ENCODE measurements around the gene ALG8. TPM values are rescaled to one million over a fixed set of nuclear protein-coding genes. Genes with fewer than 3 reads are reported as not detected.

Gene ALG8
- total RNA-seq, 2 donors from 2014 or later = 25.4 to 30.3 TPM

DNA sequence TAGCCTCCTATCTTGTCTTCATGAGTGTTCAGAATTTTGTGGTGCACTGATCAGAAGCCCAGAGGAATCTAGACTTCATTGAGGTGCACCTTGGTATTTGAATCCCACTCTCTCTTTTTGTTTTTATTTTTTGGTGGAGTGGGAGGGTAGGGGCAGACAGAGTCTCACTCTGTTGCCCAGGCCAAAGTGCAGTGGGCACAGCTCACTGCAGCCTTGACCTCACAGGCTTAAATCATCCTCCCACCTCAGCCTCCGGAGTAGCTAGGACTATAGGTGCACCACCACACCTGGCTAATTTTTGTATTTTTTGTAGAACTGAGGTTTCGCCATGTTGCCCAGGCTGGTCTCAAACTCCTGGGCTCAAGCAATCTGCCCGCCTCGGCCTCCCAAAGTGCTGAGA is 10.9 kb upstream of the ALG8 start:
- WGBS, 2 donors = 87 to 95% methylated on average over 4 of the region's 4 CpGs
- no peak for TF ChIP-seq POLR2A (IDR thresholded peaks at IDR 0.05)
- TF ChIP-seq, protein P1, sequence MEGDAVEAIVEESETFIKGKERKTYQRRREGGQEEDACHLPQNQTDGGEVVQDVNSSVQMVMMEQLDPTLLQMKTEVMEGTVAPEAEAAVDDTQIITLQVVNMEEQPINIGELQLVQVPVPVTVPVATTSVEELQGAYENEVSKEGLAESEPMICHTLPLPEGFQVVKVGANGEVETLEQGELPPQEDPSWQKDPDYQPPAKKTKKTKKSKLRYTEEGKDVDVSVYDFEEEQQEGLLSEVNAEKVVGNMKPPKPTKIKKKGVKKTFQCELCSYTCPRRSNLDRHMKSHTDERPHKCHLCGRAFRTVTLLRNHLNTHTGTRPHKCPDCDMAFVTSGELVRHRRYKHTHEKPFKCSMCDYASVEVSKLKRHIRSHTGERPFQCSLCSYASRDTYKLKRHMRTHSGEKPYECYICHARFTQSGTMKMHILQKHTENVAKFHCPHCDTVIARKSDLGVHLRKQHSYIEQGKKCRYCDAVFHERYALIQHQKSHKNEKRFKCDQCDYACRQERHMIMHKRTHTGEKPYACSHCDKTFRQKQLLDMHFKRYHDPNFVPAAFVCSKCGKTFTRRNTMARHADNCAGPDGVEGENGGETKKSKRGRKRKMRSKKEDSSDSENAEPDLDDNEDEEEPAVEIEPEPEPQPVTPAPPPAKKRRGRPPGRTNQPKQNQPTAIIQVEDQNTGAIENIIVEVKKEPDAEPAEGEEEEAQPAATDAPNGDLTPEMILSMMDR (IDR thresholded peaks at IDR 0.05) = no peak
- DNase-seq (no peak), ATAC-seq (no peak)
- Histone ChIP-seq H3K27ac (no peak overlapping the region), H3K36me3 (replicated peaks in 1 of 2; ENCODE audit: insufficient read depth in 1 of 2, low read depth in 2 of 2) (no peaks in the 10 kb centered on the region), H3K4me1 (no peaks in the 10 kb centered on the region), H3K9me3 (no peaks in the 10 kb centered on the region), H3K4me3 (no peak overlapping the region), H3K27me3 (no peaks in the 10 kb centered on the region)
- intact Hi-C loops (cut with DNase I) = no loop called here

GRCh38 chr11:78149646-78150045 is 10.2 kb upstream of the ALG8 start:
- WGBS, 2 donors = 45 to 48% methylated on average over 1 of the region's 1 CpG

DNA sequence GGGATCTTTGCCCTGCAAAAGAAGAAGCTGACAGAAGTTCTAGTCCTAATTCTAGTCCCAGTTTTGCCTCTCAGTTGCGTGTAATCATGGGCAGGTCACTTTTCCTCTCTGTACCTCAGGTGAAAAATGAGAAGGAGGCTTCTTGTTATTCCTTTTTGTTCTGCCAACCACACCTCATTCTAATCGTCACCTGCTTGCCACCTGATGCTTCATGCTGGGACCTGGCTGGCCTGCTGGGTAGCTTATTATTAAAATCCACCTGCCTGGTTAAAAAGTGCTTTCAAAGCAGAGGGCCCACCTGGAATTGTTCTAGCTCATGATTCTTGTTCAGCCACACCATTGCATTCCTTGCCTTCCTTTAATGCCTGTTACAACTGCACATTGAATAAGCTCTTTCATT is 8.4 kb upstream of the ALG8 start:
- no peak for TF ChIP-seq POLR2A (IDR thresholded peaks at IDR 0.05)
- TF ChIP-seq, protein P1 (IDR thresholded peaks at IDR 0.05) = no peak
- Histone ChIP-seq H3K4me3 (no peak overlapping the region), H3K36me3 (replicated peaks in 1 of 2; ENCODE audit: insufficient read depth in 1 of 2, low read depth in 2 of 2) (no peaks in the 10 kb centered on the region), H3K27me3 (no peaks in the 10 kb centered on the region), H3K4me1 (no peaks in the 10 kb centered on the region), H3K27ac (no peak overlapping the region), H3K9me3 (no peaks in the 10 kb centered on the region)
- no peak for ATAC-seq
- WGBS, 2 donors = 80 to 97% methylated on average over 2 of the region's 2 CpGs
- DNase-seq = no peak
- intact Hi-C loops (cut with DNase I) = no loop called here

More at GRCh38 chr11:78149646-78150045, 10.2 kb upstream of the ALG8 start:
- DNase-seq = no peak
- ATAC-seq = no peak
- no peaks in the 10 kb centered on the region for H3K27me3 ChIP-seq
- H3K9me3 ChIP-seq = no peaks in the 10 kb centered on the region
- TF ChIP-seq, protein P1 (IDR thresholded peaks at IDR 0.05) = no peak
- TF ChIP-seq POLR2A (IDR thresholded peaks at IDR 0.05) = no peak
- intact Hi-C loops (cut with DNase I) = no loop called here
- no peak overlapping the region for H3K27ac ChIP-seq
- H3K4me3 ChIP-seq = no peak overlapping the region
- H3K36me3 ChIP-seq (replicated peaks in 1 of 2; ENCODE audit: insufficient read depth in 1 of 2, low read depth in 2 of 2) = no peaks in the 10 kb centered on the region
- H3K4me1 ChIP-seq = no peaks in the 10 kb centered on the region

DNA sequence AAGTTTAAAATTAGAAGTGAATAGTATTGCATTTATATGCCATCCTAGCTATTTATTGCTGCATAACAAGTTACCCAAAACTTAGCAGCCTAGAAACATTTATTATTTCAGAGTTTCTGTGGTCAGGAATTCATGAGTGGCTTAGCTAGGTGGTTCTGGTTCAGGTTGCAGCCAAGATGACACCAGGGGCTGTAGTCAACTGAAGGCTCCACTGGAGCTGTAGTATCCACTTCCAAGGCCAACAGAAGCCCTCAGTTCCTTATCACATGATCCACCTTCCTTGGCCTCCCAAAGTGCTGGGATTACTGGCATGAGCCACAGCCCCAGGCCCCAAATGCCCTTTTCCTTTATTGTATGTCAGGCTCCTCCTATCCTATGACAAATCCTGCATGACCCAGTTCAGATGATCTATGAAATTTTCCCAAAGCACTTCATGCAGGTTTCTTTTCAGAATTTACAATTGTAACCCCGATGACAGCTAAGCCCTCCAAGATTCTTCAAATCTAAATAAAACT is 6.1 kb upstream of the ALG8 start:
- DNase-seq (no peak), ATAC-seq (no peak)
- TF ChIP-seq, protein P1 (IDR thresholded peaks at IDR 0.05) = no peak
- TF ChIP-seq POLR2A (IDR thresholded peaks at IDR 0.05) = no peak
- Histone ChIP-seq H3K27me3 (no peaks in the 10 kb centered on the region), H3K27ac (no peak overlapping the region), H3K4me1 (peaks cover 1% of the 10 kb centered on the region), H3K9me3 (no peaks in the 10 kb centered on the region), H3K36me3 (replicated peaks in 1 of 2; ENCODE audit: insufficient read depth in 1 of 2, low read depth in 2 of 2) (no peaks in the 10 kb centered on the region), H3K4me3 (no peak overlapping the region)
- 87 to 88% methylated on average over 1 of the region's 1 CpG for WGBS, 2 donors
- intact Hi-C loops (cut with DNase I) = no loop called here

- H3K4me1 ChIP-seq = peaks cover 13% of the 10 kb centered on the region
- DNase-seq = no peak
- no peaks in the 10 kb centered on the region for H3K9me3 ChIP-seq
- H3K4me3 ChIP-seq = no peak overlapping the region
- ATAC-seq = no peak
- no peak overlapping the region for H3K27ac ChIP-seq
- H3K27me3 ChIP-seq = no peaks in the 10 kb centered on the region
- no peaks in the 10 kb centered on the region for H3K36me3 ChIP-seq (replicated peaks in 1 of 2; ENCODE audit: insufficient read depth in 1 of 2, low read depth in 2 of 2)
- TF ChIP-seq, protein P1 (IDR thresholded peaks at IDR 0.05) = no peak
- no peak for TF ChIP-seq POLR2A (IDR thresholded peaks at IDR 0.05)
- intact Hi-C loops (cut with DNase I) = no loop called here
- WGBS, 2 donors = 43 to 52% methylated on average over 17 of the region's 17 CpGs
Measured at GRCh38 chr11:78140392-78141077, 1.1 kb upstream of the ALG8 start.

Data from body of pancreas (tissue), 4 donors.